OCI-LY7 (cell line): ENCODE results near the gene ENTR1.

Experiments used
- EZH2phosphoT487 ChIP-seq: fragments of 200-600 bp; sonication (generic); IDR thresholded peaks from 2 replicates; pipeline ENCODE4 v1.6.1; 2018; ENCODE audit warnings: low read depth, borderline replicate concordance, mild to moderate bottlenecking, mixed run types, antibody characterized with exemption, low read length, moderate library complexity, mixed read lengths
- TF ChIP-seq, protein P1 (sequence below): fragments of 200-600 bp; sonication (generic); conservative IDR thresholded peaks from 2 replicates; pipeline ENCODE4 v1.5.1; 2014; ENCODE audit warnings: mild to moderate bottlenecking, antibody characterized with exemption, low read length, moderate library complexity, mixed read lengths

DNA sequence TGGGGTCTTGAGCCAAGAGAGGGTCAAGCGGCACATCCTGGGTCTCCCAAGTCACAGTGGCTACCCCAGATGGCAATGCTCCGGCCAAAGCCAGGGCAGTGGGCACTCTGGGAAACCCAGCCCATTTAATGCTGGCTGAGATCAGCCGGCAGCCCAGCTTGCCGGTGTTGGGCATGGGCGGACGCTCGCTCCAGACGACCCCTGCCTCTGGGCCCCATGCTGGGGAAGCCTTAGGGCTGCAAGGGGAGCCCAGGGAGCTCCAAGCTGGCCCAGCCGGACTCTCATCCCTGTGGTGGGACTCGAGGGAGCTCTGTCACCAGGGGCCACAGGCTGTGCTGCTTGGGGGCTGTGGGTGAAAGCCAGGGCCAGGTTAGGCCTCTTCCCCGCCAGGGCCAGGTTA is 31.0 kb downstream of the ENTR1 start:
- TF ChIP-seq EZH2phosphoT487, result no peak
- TF ChIP-seq, protein P1, sequence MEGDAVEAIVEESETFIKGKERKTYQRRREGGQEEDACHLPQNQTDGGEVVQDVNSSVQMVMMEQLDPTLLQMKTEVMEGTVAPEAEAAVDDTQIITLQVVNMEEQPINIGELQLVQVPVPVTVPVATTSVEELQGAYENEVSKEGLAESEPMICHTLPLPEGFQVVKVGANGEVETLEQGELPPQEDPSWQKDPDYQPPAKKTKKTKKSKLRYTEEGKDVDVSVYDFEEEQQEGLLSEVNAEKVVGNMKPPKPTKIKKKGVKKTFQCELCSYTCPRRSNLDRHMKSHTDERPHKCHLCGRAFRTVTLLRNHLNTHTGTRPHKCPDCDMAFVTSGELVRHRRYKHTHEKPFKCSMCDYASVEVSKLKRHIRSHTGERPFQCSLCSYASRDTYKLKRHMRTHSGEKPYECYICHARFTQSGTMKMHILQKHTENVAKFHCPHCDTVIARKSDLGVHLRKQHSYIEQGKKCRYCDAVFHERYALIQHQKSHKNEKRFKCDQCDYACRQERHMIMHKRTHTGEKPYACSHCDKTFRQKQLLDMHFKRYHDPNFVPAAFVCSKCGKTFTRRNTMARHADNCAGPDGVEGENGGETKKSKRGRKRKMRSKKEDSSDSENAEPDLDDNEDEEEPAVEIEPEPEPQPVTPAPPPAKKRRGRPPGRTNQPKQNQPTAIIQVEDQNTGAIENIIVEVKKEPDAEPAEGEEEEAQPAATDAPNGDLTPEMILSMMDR, result no peak
